Sigmoid colon (tissue), 7 donors: ENCODE results near the gene SSC4D. TPM values are rescaled to one million over a fixed set of nuclear protein-coding genes. Genes with fewer than 3 reads are reported as not detected.
"Not testable (repeated sequence)": the region's sequence is repeated elsewhere in the genome, so short reads cannot be mapped to it uniquely, and the experiment has no call there.

ENCODE experiments used
- DNase-seq: peaks from one replicate; pipeline ENCODE4 v3.0.0-alpha.2; 2019
- H3K27ac ChIP-seq, 4 donors: fragments of 200-600 bp; sonication (generic); one replicate each; pipeline ENCODE4 v1.5.1; 2016 to 2019; ENCODE audit warnings: mild to moderate bottlenecking in 1 of 4
- H3K27me3 ChIP-seq, 3 donors: fragments of 200-600 bp; sonication (generic); one replicate each; pipeline ENCODE4 v1.5.1; 2019; ENCODE audit warnings: mild to moderate bottlenecking in 1 of 3
- H3K36me3 ChIP-seq, 4 donors: fragments of 200-600 bp; sonication (generic); one replicate each; pipeline ENCODE4 v1.5.1; 2016 to 2019
- H3K4me1 ChIP-seq, 4 donors: fragments of 200-600 bp; sonication (generic); one replicate each; pipeline ENCODE4 v1.5.1; 2017 to 2019
- H3K4me3 ChIP-seq, 4 donors: fragments of 200-600 bp; sonication (generic); one replicate each; pipeline ENCODE4 v1.5.1; 2017 to 2019; ENCODE audit warnings: mild to moderate bottlenecking in 2 of 4, moderate library complexity in 1 of 4
- H3K9me3 ChIP-seq, 4 donors: fragments of 200-600 bp in 3 of 4; sonication (generic) in 3 of 4; one replicate each; pipeline versions ENCODE4 v1.5.1 to v1.6.1; 2013 to 2019
- EP300 ChIP-seq, 4 donors: sonication (generic); formaldehyde crosslinking; IDR thresholded peaks; one replicate each; pipeline ENCODE4 v1.6.1; 2017; ENCODE audit warnings: antibody characterized with exemption in 4 of 4
- POLR2A ChIP-seq, 2 donors: fragments of 450-650 bp; IDR thresholded peaks; one replicate each; pipeline ENCODE4 v1.6.1; 2016; ENCODE audit warnings: antibody characterized with exemption in 2 of 2, mild to moderate bottlenecking in 2 of 2, moderate library complexity in 2 of 2
- POLR2AphosphoS5 ChIP-seq, 4 donors: sonication (generic); formaldehyde crosslinking; IDR thresholded peaks; one replicate each; pipeline ENCODE4 v1.6.1; 2017; ENCODE audit warnings: antibody characterized with exemption in 4 of 4
- whole genome bisulfite sequencing, 2 donors: extraction: QIAGEN DNeasy Blood & Tissue Kit; methylation state at CpG; one replicate each; pipeline ENCODE4 v1.1.7; 2013; 5-methylcytosine and 5-hydroxymethylcytosine counted together
- intact Hi-C: fragments of 100-400 bp; cut with DNase I; formaldehyde crosslinking; loops from one replicate; pipeline ENCODE4 v1.15.1; 2023
- polyA plus RNA-seq, 3 donors: library from polyadenylated mRNA; stranded (reverse); fragments of 200-250 nt; gene quantifications; one replicate each; pipeline ENCODE4 v1.2.3, GENCODE V29; 2013
- total RNA-seq, 4 donors: library from RNA; depleted of rRNA; stranded (reverse); fragments of >200 nt; gene quantifications; one replicate each; pipeline ENCODE4 v1.1.0, GENCODE V29; 2016
- TF ChIP-seq, protein P1 (sequence below), 4 experiments: fragments of 450-650 bp in 3 of 4; fragments of 200-600 bp in 1 of 4; IDR thresholded peaks; one replicate each; pipeline ENCODE4 v1.5.1; 2016 to 2019; ENCODE audit warnings: antibody characterized with exemption in 4 of 4, mild to moderate bottlenecking in 3 of 4, moderate library complexity in 2 of 4
- donor health status: healthy with polysubstance abuse.
- donor health status: Bipolar disorder and iron deficiency.
- donor health status: healthy.

The SSC4D gene
- total and polyA plus RNA-seq, 7 donors = 0.47 to 3.6 (median 0.93) TPM; not detected in 3

DNA sequence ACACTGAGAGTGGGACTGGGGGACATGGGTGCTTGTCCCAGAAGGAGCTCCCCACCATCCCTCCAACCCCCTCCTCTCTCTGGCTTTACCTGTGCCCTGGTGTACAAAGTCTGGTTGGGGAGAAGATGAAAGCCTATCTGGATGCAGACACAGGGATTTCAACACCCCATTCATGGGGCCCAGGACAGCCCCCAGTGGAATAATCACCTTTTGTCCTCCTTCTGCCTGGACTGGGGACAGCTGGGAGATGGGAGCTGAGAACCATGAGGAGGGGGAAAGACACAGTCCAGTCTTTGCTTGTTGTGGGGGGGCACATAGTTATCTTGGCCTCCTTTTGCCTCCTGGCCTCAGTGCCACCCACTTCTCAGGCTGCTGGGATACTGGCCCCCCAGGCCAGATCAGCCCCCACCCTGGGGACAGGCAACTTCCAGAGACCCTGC is 1.4 kb downstream of the SSC4D start:
- no peak overlapping the region for H3K4me3 ChIP-seq
- H3K4me1 ChIP-seq = no peaks in the 10 kb centered on the region
- peaks cover 0 to 4% (median 0%) of the 10 kb centered on the region in 3 donors for H3K27me3 ChIP-seq
- no peak for TF ChIP-seq POLR2AphosphoS5 (IDR thresholded peaks at IDR 0.05)
- TF ChIP-seq EP300 (IDR thresholded peaks at IDR 0.05) = no peak
- TF ChIP-seq, protein P1, sequence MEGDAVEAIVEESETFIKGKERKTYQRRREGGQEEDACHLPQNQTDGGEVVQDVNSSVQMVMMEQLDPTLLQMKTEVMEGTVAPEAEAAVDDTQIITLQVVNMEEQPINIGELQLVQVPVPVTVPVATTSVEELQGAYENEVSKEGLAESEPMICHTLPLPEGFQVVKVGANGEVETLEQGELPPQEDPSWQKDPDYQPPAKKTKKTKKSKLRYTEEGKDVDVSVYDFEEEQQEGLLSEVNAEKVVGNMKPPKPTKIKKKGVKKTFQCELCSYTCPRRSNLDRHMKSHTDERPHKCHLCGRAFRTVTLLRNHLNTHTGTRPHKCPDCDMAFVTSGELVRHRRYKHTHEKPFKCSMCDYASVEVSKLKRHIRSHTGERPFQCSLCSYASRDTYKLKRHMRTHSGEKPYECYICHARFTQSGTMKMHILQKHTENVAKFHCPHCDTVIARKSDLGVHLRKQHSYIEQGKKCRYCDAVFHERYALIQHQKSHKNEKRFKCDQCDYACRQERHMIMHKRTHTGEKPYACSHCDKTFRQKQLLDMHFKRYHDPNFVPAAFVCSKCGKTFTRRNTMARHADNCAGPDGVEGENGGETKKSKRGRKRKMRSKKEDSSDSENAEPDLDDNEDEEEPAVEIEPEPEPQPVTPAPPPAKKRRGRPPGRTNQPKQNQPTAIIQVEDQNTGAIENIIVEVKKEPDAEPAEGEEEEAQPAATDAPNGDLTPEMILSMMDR (IDR thresholded peaks at IDR 0.05) = no peak
- TF ChIP-seq POLR2A (IDR thresholded peaks at IDR 0.05) = no peak
- DNase-seq = no peak
- H3K27ac ChIP-seq = no peak overlapping the region
- no peaks in the 10 kb centered on the region for H3K9me3 ChIP-seq
- no peaks in the 10 kb centered on the region for H3K36me3 ChIP-seq
- intact Hi-C loops = no loop called here

DNA sequence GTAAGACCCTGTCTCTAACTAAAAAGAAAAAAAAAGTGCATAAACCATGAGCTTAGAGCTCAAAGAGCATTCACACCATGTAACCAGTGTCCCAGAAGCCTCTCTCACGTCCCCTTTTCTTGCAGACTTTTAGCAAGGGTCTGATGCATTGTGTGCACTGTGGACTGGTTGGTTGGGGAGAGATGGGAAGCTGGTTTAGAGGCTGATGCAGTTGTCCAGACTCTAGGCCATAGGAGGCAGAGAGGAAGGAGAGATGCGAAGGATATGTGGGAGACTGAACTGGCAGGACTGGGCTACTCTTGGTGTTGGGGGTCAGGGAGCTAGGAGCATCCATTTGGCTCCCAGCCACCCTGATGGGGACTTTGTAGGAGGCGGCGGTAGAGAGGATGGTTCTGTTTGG is 1.8 kb downstream of the SSC4D start:
- TF ChIP-seq EP300 (IDR thresholded peaks at IDR 0.05) = no peak
- TF ChIP-seq POLR2AphosphoS5 (IDR thresholded peaks at IDR 0.05) = no peak
- TF ChIP-seq, protein P1 (IDR thresholded peaks at IDR 0.05) = no peak
- TF ChIP-seq POLR2A (IDR thresholded peaks at IDR 0.05) = no peak
- no peak for DNase-seq
- H3K9me3 ChIP-seq = no peaks in the 10 kb centered on the region
- H3K4me1 ChIP-seq = no peaks in the 10 kb centered on the region
- H3K4me3 ChIP-seq = no peak overlapping the region
- 91 to 95% methylated on average over 4 of the region's 4 CpGs for WGBS, 2 donors
- H3K27me3 ChIP-seq = peaks cover 0 to 4% (median 0%) of the 10 kb centered on the region in 3 donors
- no peak overlapping the region for H3K27ac ChIP-seq
- H3K36me3 ChIP-seq = no peaks in the 10 kb centered on the region
- intact Hi-C loops = no loop called here

DNA sequence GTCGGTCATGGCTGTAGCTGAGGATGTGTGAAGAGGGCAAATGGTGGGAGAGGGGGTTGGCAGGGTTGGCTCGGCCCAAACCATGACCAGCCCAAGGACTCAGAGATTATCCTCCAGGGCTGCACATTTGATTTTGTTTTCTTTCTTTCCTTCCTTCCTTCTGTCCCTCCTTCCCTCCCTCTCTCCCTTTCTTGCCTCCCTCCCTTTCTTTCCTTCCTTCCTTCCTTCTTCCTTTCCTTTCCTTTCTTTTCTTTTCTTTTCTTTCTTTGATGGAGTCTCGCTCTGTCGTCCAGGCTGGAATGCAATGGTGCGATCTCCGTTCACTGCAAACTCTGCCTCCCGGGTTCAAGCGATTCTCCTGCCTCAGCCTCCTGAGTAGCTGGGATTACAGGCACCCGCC is 3.8 kb downstream of the SSC4D start:
- Histone ChIP-seq H3K36me3 (no peaks in the 10 kb centered on the region), H3K4me1 (no peaks in the 10 kb centered on the region), H3K27ac (no peak overlapping the region), H3K9me3 (no peaks in the 10 kb centered on the region), H3K4me3 (no peak overlapping the region), H3K27me3 (no peaks in the 10 kb centered on the region)
- 93% methylated on average over 9 of the region's 9 CpGs for WGBS, 2 donors
- TF ChIP-seq POLR2AphosphoS5 (IDR thresholded peaks at IDR 0.05) = no peak
- no peak for TF ChIP-seq POLR2A (IDR thresholded peaks at IDR 0.05)
- TF ChIP-seq, protein P1 (IDR thresholded peaks at IDR 0.05) = no peak
- TF ChIP-seq EP300 (IDR thresholded peaks at IDR 0.05) = no peak
- no peak for DNase-seq
- intact Hi-C loops = no loop called here

DNA sequence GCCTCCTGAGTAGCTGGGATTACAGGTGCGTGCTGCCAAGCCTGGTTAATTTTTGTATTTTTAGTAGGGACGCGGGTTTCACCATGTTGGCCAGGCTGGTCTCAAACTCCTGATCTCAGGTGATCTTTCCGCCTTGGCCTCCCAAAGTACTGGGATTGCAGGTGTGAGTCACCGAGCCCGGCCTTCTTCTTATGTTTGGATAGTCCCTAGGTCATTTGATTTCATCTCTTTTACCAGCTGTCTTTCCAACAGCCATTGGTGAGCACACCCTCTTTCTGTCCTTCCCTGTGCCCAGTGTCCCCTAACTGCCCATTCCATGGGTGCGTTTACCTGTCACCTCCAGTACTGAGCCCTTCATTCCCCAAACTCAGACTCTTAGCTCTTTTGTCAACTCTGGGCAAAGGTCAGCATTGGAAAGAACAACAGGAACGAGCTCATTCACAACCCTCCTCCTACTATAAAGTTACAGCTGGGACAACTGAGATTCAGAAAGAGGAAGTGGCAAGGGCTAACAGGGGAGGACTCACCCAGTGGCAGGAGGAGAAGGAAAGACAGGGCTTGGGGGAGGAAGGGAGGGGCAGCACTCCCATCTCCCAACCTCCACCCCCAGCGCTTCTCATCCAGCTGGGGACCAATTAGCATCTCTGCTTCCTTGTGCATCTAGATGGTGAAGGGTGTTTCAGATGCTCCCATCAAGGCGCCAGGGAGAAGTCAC is 5.6 kb downstream of the SSC4D start:
- 40 to 73% methylated on average over 10 of the region's 10 CpGs for WGBS, 2 donors
- intact Hi-C loops = no loop called here

DNA sequence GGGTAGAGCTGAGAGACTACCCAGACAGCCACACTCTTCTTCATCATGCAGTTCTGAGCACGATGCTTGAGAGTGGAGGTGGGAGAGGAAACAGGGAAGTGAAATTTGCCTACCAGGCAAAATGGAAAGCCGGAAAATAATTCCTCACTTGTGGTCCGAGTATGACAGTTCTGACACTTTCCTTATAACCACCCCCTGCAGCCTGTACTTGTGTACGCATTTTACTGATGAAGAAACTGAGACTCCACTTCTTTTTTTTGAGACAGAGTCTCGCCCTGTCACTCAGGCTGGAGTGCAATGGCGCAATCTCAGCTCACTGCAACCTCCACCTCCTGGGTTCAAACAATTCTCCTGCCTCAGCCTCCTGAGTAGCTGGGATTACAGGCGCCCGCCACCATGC is 6.4 kb downstream of the SSC4D start:
- peak overlapping the region in 2 of 4 donors; percentile 21 to 42 for H3K27ac ChIP-seq
- intact Hi-C loops, H3K27me3 ChIP-seq, H3K36me3 ChIP-seq, H3K4me1 ChIP-seq, DNase-seq, H3K4me3 ChIP-seq, H3K9me3 ChIP-seq: not testable (repeated sequence)
- WGBS, 2 donors = 87 to 88% methylated on average over 8 of the region's 8 CpGs

More for the DNA sequence above, 5.6 kb downstream of the SSC4D start:
- no peaks in the 10 kb centered on the region for H3K36me3 ChIP-seq
- no peaks in the 10 kb centered on the region for H3K4me1 ChIP-seq
- no peak for DNase-seq
- no peaks in the 10 kb centered on the region for H3K27me3 ChIP-seq
- no peak for TF ChIP-seq POLR2A (IDR thresholded peaks at IDR 0.05)
- TF ChIP-seq EP300 (IDR thresholded peaks at IDR 0.05) = no peak
- TF ChIP-seq, protein P1 (IDR thresholded peaks at IDR 0.05) = no peak
- H3K9me3 ChIP-seq = no peaks in the 10 kb centered on the region
- peak overlapping the region in 3 of 4 donors; percentile 8 to 45 (median 42) for H3K27ac ChIP-seq
- no peak overlapping the region for H3K4me3 ChIP-seq
